GM12874 (cell line): ENCODE measurements around the gene RTP1.

Experiments
- CTCF ChIP-seq: IDR thresholded peaks from 2 replicates; pipeline ENCODE4 v1.5.1; 2011; ENCODE audit warnings: low read depth, mild to moderate bottlenecking, control low read depth, low read length, moderate library complexity; ENCODE audit not compliant: insufficient read depth

Gene RTP1

GRCh38 chr3:187167777-187168176 is 29.5 kb upstream of the RTP1 start:
- no peak for TF ChIP-seq CTCF

GRCh38 chr3:187169231-187169960 is 27.9 kb upstream of the RTP1 start:
- TF ChIP-seq CTCF = no peak

GRCh38 chr3:187172929-187173328 is 24.4 kb upstream of the RTP1 start:
- no peak for TF ChIP-seq CTCF

GRCh38 chr3:187181454-187182170 is 15.7 kb upstream of the RTP1 start:
- no peak for TF ChIP-seq CTCF

- TF ChIP-seq CTCF = no peak
These were observed 13.9 kb upstream of the RTP1 start for GRCh38 chr3:187183210-187183862.

- no peak for TF ChIP-seq CTCF
These were observed 13.4 kb upstream of the RTP1 start for GRCh38 chr3:187183903-187184302.

GRCh38 chr3:187185759-187186158 is 11.5 kb upstream of the RTP1 start:
- no peak for TF ChIP-seq CTCF
